Activated T-cell treated with anti-CD3 and anti-CD28 coated beads, Interleukin-2, amount 50 U/mL, for 1 hour (primary cell): ENCODE results near the gene POPDC3.
"Not testable (repeated sequence)": the region's sequence is repeated elsewhere in the genome, so short reads cannot be mapped to it uniquely, and the experiment has no call there.

Experiments used
- DNase-seq: peaks from one replicate; pipeline ENCODE4 v3.0.0-alpha.2; 2020

POPDC3 gene

GRCh38 chr6:105194591-105194990 lies 14.8 kb upstream of the POPDC3 start:
- DNase-seq = no peak

- no peak for DNase-seq
Observed at GRCh38 chr6:105194106-105194505, 14.3 kb upstream of the POPDC3 start.

- DNase-seq = no peak
Observed at GRCh38 chr6:105193647-105194046, 13.8 kb upstream of the POPDC3 start.

GRCh38 chr6:105192707-105193465 lies 13.1 kb upstream of the POPDC3 start:
- no peak for DNase-seq

- DNase-seq = no peak
Observed at GRCh38 chr6:105191351-105191750, 11.5 kb upstream of the POPDC3 start.

- DNase-seq = no peak
Observed at GRCh38 chr6:105189026-105189820, 9.4 kb upstream of the POPDC3 start.

GRCh38 chr6:105188251-105188650 lies 8.4 kb upstream of the POPDC3 start:
- no peak for DNase-seq

- DNase-seq = no peak
Observed at GRCh38 chr6:105186576-105186975, 6.8 kb upstream of the POPDC3 start.

GRCh38 chr6:105184921-105185320 lies 5.1 kb upstream of the POPDC3 start:
- no peak for DNase-seq

GRCh38 chr6:105181981-105182515 lies 2.2 kb upstream of the POPDC3 start:
- no peak for DNase-seq

GRCh38 chr6:105178636-105179035 lies 1.2 kb downstream of the POPDC3 start:
- DNase-seq = no peak

- no peak for DNase-seq
Observed at GRCh38 chr6:105178110-105178509, 1.7 kb downstream of the POPDC3 start.

GRCh38 chr6:105177556-105177955 lies 2.3 kb downstream of the POPDC3 start:
- DNase-seq = no peak

GRCh38 chr6:105174512-105174911 lies 5.3 kb downstream of the POPDC3 start:
- DNase-seq = no peak

GRCh38 chr6:105172515-105172914 lies 7.3 kb downstream of the POPDC3 start:
- DNase-seq = not testable (repeated sequence)

GRCh38 chr6:105170059-105170458 lies 9.8 kb downstream of the POPDC3 start:
- DNase-seq = no peak

- DNase-seq = no peak
Observed at GRCh38 chr6:105167914-105168313, 11.9 kb downstream of the POPDC3 start.

GRCh38 chr6:105164418-105164817 lies 15.4 kb downstream of the POPDC3 start:
- DNase-seq = no peak

- DNase-seq = no peak
Observed at GRCh38 chr6:105163183-105163582, 16.6 kb downstream of the POPDC3 start.

GRCh38 chr6:105162377-105162776 lies 17.4 kb downstream of the POPDC3 start:
- no peak for DNase-seq

- DNase-seq = no peak
Observed at GRCh38 chr6:105161421-105161820, 18.4 kb downstream of the POPDC3 start.

- DNase-seq = no peak
Observed at GRCh38 chr6:105153676-105154075, 26.1 kb downstream of the POPDC3 start.

GRCh38 chr6:105152880-105153279 lies 26.9 kb downstream of the POPDC3 start:
- no peak for DNase-seq

- no peak for DNase-seq
Observed at GRCh38 chr6:105151644-105152043, 28.2 kb downstream of the POPDC3 start.
